A204.1 (cell line): ENCODE results near the gene GARIN5A.

ENCODE experiments used
- FAIRE-seq: peaks from 2 replicates; lab custom pipeline; 2012; peaks lifted over from hg19 to GRCh38; lab: Jason Lieb, UNC

Gene GARIN5A

DNA sequence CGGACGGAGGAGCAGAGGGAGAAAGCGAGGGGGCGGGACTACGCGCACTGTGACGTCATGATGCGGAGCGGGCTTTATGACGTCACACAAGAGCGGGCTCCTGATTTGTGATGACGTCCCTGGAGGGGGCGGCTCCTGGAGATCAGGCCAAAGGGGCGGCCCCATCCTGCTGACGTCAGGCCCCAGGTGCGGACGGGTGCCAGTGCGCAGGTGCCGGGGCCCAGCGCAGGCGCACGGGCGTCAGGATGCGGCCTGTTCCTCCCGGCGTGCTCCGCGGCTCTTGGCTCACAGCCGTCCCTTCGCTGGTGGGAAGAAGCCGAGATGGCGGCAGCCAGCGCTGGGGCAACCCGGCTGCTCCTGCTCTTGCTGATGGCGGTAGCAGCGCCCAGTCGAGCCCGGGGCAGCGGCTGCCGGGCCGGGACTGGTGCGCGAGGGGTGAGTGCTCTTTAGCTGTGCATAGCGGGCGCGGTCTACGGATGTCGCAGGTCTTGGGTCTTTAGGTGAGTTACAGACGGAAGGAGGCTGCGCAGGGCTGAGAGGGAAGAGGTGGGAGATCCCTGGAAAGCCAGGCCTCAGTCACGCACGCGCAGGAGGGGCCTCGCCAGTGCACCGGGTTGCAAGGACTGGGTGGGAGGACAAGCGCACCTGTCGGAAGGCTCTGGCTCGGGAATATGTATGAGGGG lies at the start of gene GARIN5A, which contains the start of gene EMC10:
TSS of gene GARIN5A (minus strand) at position 625 of the 683 bp plus-strand sequence. CDS start at position 165, 460 bp downstream.
TSS of gene EMC10 (plus strand) at position 284 of the 683 bp plus-strand sequence. CDS start at position 322, 38 bp downstream.
- FAIRE-seq = no peak

DNA sequence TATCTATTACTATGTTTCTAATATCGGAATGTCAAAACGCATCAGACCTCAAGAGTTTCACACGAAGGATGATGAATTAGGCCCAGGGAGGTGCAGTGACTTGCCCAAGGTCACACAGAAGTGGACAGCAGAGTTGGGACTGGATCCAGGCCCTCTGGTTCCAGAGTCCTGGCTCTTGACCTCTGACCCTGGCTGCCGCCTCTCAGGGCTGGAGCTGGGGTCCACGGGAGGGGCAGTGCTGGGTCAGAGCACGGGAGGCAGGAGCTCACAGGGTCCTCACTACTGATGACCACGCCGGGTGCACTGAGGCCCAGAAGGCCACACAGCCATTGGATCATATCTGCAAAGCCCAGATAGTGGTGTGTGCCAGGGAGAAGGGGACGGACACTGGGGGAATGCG lies 46.2 kb upstream of the GARIN5A start:
- no peak for FAIRE-seq

DNA sequence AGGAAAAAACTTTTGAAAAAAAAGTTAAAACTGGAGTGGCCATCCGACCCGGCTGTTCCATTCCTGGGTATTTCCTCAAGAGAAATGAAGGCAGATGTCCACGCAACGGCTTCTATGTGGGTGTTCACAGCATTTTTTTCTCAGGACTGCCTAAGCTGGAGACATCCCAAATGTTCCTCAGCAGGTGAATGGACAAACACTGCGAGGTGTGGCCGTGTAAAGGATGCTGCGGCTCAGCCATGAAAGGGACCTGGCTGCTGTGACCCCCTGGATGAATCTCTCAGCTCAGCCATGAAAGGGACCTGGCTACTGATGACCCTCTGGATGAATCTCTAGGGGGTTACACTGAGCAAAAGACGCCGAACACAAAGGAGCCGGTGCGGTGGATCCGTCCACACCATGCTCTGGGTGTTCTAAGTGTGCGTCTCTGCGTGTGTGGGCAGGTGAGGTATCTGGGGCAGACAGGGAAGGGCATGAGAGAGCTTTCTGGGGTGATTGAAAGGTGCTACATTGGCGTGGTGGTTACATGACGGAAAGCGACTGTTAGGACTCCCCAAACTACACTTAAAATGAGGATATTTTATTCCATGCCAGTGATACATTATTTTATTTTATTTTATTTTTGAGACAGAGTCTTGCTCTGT lies 44.3 kb upstream of the GARIN5A start:
- no peak for FAIRE-seq

- FAIRE-seq = no peak
Measured at GRCh38 chr19:50519006-50519575, 42.4 kb upstream of the GARIN5A start.

GRCh38 chr19:50518091-50519005 lies 41.7 kb upstream of the GARIN5A start:
- FAIRE-seq = no peak

DNA sequence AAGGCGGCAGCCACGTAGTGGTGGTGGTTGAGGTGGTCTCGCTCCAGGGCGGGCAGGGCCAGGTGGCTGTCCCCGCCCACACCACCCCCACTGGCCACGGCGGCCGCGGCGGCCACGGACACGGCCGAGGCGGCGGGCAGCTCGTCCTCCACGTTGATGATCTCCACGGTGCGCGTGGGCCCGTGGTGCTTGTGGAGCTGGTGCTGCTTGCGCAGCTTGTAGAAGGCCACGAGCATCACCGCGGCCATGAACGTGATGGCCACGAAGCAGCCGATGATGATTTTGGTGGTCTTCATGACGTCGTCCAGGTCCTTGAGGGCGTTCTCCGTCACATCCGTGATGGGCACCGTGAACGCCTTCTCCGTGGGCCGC lies 41.0 kb upstream of the GARIN5A start:
- FAIRE-seq = no peak

GRCh38 chr19:50516964-50517703 lies 40.5 kb upstream of the GARIN5A start:
- FAIRE-seq = no peak

GRCh38 chr19:50516456-50516855 lies 39.8 kb upstream of the GARIN5A start:
- FAIRE-seq = no peak

GRCh38 chr19:50515168-50515561 lies 38.5 kb upstream of the GARIN5A start:
- no peak for FAIRE-seq

DNA sequence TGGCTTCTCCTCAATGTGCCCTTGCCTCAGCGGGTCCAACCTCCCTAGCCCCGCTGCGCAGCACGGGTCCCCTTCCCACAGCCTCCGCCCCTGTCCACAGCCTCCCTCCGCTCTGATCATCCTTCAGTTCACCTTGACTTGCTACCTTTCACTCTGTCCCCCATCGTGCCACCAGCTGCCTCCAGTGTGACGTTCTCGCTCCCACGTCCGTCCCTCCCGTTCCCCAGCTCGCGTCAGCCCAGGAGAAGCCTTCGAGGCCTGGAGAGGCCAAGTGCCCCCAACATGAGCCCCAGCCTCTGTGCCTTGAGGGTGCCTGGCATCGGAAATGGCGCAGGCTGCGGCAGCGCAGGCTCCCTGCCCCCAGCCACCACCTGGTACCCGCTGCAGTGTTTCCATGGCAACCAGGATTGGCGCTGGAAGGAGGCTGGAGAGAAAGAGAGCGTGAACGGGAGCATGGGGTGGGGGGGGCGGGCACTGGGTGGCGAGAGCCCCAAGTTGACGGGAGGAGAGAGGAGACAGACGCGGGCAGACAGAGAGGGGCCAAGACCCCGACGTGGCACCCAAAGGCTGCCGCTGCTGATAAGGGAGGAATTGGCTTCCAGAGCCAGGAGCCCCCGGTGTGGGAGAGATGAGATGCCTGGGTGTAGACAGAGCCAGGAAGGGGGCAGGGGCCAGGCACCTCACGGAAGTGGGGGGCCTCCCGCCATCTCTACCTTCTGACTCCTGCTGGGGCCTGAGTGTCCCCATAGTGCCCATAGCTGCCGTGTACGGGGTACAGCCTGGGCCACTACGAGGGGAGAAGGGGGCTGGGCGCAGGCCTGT lies 37.9 kb upstream of the GARIN5A start:
- no peak for FAIRE-seq

- no peak for FAIRE-seq
Measured at GRCh38 chr19:50513746-50514345, 37.2 kb upstream of the GARIN5A start, which contains the start of gene ASPDH. ASPDH (minus strand) TSS chr19:50513913; CDS start chr19:50513823, 90 bp downstream.

GRCh38 chr19:50512999-50513745 lies 36.5 kb upstream of the GARIN5A start:
- no peak for FAIRE-seq

DNA sequence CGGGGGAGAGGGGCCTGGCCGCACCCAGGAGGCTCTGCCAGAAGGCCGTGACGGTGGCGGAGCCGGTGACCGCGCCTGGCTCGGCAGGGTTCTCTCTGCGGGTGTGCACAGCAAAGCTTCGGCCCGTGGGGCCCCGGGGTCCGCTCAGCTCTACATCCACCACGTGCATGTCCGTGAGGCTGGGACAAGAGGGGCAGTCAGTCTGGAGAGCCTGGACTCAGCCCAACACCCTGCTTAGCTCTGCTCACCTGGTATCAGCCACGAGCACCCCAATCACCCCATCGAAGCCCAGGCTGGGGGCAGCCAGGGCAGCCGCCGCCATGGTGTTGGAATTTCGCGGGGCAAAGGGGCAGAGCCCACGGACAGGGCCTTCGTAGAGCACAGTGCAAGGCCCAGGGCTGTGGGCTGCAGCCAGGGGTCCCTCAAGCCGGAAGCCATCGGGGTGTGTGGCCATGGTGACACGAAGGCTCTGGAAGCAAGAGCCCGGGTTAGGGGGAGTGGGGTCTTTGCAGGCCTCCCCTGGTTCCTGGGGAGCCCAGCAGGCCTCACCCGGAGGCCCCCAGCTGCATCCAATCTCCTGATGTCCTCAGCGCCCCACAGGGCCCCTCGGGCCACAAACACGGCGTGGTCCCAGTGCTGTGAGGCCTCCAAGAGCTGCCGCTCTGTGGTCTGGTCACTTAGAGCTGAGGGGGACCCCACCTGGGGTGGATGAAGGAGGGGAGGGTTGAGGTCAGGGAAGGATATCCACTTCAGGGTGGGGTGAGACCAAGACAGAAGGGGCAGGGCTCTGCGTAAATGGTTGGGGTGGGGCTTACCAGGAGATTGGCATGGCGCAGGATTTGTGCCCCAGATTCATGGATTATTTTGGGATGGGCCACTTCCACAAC lies 35.7 kb upstream of the GARIN5A start:
- no peak for FAIRE-seq

GRCh38 chr19:50511069-50511822 lies 34.6 kb upstream of the GARIN5A start, which contains the start of gene JOSD2:
JOSD2 (minus strand) TSS chr19:50511191; CDS start chr19:50510431, 760 bp downstream.
- FAIRE-seq = peak; percentile 99

- FAIRE-seq = no peak
Measured at GRCh38 chr19:50510700-50511068, 34.0 kb upstream of the GARIN5A start.

GRCh38 chr19:50510121-50510670 lies 33.5 kb upstream of the GARIN5A start:
- FAIRE-seq = no peak

- no peak for FAIRE-seq
Measured at GRCh38 chr19:50509366-50509765, 32.7 kb upstream of the GARIN5A start.

GRCh38 chr19:50508843-50509190 lies 32.2 kb upstream of the GARIN5A start:
- no peak for FAIRE-seq
